ENCODE measurements around the gene PNMT. TPM values are rescaled to one million over a fixed set of nuclear protein-coding genes. Genes with fewer than 3 reads are reported as not detected.

Gene PNMT
- total RNA-seq, 1 donor from 2014 or later: not detected

- H3K27me3 ChIP-seq (ENCODE audit: control insufficient read depth, insufficient read depth, low read length): peaks cover 15% of the 10 kb centered on the region
- TF ChIP-seq CTCF (IDR thresholded peaks at IDR 0.05; ENCODE audit: insufficient read depth, low read length, severe bottlenecking): no peak
- peaks cover 7% of the 10 kb centered on the region for H3K36me3 ChIP-seq (ENCODE audit: control insufficient read depth, insufficient read depth, low read length)
- FAIRE-seq (no peak), DNase-seq (ENCODE audit: low read depth) (no peak)
- H3K4me3 ChIP-seq (ENCODE audit: low read depth, low read length): no peak overlapping the region
Observed at GRCh38 chr17:39663688-39664580, 4.3 kb upstream of the PNMT start.

DNA sequence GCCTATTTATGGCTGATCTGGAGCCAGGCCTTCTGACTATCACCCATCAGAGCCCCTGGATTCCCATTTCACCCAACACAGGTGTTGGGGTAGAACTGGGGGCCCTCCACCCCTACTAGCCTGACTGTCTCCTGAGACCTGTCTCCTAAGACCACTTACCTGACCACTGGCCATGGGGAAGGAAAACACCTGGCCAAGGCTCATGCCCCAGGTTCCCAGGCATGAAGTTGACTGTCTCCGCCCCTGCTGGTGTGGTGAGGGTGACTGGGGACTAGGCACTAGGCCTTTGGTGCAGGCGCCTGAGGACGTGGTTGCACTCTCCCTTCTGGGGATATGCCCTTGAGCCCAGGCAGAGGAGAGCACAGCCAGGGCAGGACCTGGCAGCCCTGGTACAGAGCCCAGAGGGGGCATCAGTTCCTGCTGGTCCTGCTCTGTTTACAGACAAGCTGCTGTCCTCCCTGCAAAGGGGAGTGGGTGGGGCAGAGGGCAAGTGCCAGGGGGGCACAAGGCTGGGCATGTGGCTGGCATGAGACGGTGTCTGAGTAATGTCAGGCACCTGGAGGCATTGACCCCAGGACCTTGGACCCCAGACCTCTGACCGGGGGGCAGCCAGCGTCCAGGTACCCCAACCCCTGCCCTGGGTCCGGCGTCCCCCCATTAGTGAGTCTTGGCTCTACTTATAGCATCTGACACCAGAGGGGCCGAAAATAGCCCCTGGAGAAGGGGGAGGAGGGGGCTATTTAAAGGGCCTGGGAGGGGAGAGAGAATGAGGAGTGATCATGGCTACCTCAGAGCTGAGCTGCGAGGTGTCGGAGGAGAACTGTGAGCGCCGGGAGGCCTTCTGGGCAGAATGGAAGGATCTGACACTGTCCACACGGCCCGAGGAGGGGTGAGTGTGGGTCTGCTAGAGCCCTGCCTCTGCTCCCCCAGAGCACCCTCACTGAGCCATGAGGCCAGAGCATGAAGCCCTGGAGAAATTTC is 3.4 kb upstream of the PNMT start, which contains the start of gene TCAP:
Gene TCAP (plus strand): TSS at position 769 of the 981 bp plus-strand sequence. CDS start 11 bp downstream, at position 780.
- DNase-seq (ENCODE audit: low read depth): no peak
- H3K4me3 ChIP-seq (ENCODE audit: low read depth, low read length): no peak within 1 kb of the TSS
- H3K36me3 ChIP-seq (ENCODE audit: control insufficient read depth, insufficient read depth, low read length): peaks cover 7% of the 10 kb centered on the region
- no peak for TF ChIP-seq CTCF (IDR thresholded peaks at IDR 0.05; ENCODE audit: insufficient read depth, low read length, severe bottlenecking)
- peaks cover 20% of the 10 kb centered on the region for H3K27me3 ChIP-seq (ENCODE audit: control insufficient read depth, insufficient read depth, low read length)
- FAIRE-seq: no peak

DNA sequence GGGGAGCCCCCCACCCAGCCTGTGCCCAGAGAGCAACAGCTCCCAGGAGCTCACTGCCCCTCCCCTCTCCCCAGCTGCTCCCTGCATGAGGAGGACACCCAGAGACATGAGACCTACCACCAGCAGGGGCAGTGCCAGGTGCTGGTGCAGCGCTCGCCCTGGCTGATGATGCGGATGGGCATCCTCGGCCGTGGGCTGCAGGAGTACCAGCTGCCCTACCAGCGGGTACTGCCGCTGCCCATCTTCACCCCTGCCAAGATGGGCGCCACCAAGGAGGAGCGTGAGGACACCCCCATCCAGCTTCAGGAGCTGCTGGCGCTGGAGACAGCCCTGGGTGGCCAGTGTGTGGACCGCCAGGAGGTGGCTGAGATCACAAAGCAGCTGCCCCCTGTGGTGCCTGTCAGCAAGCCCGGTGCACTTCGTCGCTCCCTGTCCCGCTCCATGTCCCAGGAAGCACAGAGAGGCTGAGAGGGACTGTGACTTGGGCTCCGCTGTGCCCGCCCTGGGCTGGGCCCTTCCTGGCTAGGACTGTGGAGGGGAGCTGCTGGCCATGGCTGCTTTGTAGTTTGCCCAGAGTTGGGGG is 2.5 kb upstream of the PNMT start:
- H3K27me3 ChIP-seq (ENCODE audit: control insufficient read depth, insufficient read depth, low read length): peaks cover 20% of the 10 kb centered on the region
- FAIRE-seq: no peak

GRCh38 chr17:39666231-39666600 is 2.0 kb upstream of the PNMT start:
- H3K27me3 ChIP-seq (ENCODE audit: control insufficient read depth, insufficient read depth, low read length): peaks cover 21% of the 10 kb centered on the region

More for the DNA sequence above, 2.5 kb upstream of the PNMT start:
- Histone ChIP-seq H3K4me3 (ENCODE audit: low read depth, low read length) (no peak overlapping the region), H3K36me3 (ENCODE audit: control insufficient read depth, insufficient read depth, low read length) (peaks cover 4% of the 10 kb centered on the region)
- TF ChIP-seq CTCF (IDR thresholded peaks at IDR 0.05; ENCODE audit: insufficient read depth, low read length, severe bottlenecking): peak; percentile 35
- no peak for DNase-seq (ENCODE audit: low read depth)

More at GRCh38 chr17:39666231-39666600, 2.0 kb upstream of the PNMT start:
- no peak for TF ChIP-seq CTCF (IDR thresholded peaks at IDR 0.05; ENCODE audit: insufficient read depth, low read length, severe bottlenecking)
- peaks cover 4% of the 10 kb centered on the region for H3K36me3 ChIP-seq (ENCODE audit: control insufficient read depth, insufficient read depth, low read length)
- DNase-seq (ENCODE audit: low read depth): no peak
- no peak for FAIRE-seq
- no peak overlapping the region for H3K4me3 ChIP-seq (ENCODE audit: low read depth, low read length)
